ENCODE results near the gene SETBP1.

- TF ChIP-seq EZH2 (IDR thresholded peaks at IDR 0.05; ENCODE audit: borderline replicate concordance, low read depth, low read length, poor library complexity, severe bottlenecking) (no peak), CTCF (conservative IDR thresholded peaks at IDR 0.05; ENCODE audit: low read depth, low read length) (no peak)
Observed at GRCh38 chr18:45025089-45025450, 344.4 kb downstream of the SETBP1 start.
